GM10248 (cell line): ENCODE measurements around the gene DEFB121.

Source experiments
- CTCF ChIA-PET: fragments of 300-600 bp; sonication (Branson Sonifier 250); formaldehyde crosslinking; extraction: SDS; loops from one replicate; lab custom pipeline; 2021; ENCODE audit warnings: antibody characterized with exemption; lab: Yijun Ruan, JAX
- POLR2A ChIA-PET: fragments of 350-650 bp; sonication (Branson Sonifier 250); formaldehyde crosslinking; extraction: SDS; loops from one replicate; lab custom pipeline; 2020; ENCODE audit warnings: antibody characterized with exemption; lab: Yijun Ruan, JAX
- DNase-seq: peaks from one replicate; pipeline ENCODE4 v3.0.0; 2012; ENCODE audit errors: extremely low spot score
- TF ChIP-seq, protein P1 (sequence below): IDR thresholded peaks from 2 replicates; pipeline ENCODE4 v1.5.1; 2012; ENCODE audit warnings: mild to moderate bottlenecking, low read depth; ENCODE audit errors: extremely low read depth, missing control alignments, control extremely low read depth

DEFB121 gene, protein sequence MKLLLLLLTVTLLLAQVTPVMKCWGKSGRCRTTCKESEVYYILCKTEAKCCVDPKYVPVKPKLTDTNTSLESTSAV

DNA sequence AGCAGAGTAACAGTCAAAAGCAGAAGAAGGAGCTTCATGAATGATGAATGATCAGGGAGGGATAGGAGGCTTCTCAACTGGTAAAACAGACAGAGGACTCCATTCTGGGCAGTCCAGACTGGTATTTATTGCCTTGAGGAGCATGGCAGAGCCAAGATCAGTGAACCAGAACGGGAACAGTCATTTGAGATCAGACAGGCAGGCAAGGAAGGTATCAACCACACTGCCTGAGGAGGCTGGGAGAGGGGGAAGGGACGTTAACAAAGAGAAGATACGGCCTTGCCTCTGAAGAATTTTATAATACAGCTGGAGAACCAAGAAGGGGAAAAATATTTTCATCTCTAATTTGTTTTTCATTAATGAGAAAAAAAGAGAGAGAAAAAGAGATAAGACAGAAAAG is at the start of gene DEFB121:
DEFB121 (minus strand) TSS at position 101 of the 400 bp plus-strand sequence; CDS start at position 38, 63 bp downstream.
- ChIA-PET POLR2A (no interaction called here), CTCF (interaction anchor here (1.9 kb wide), 1 partner anchor 18 kb away, joined by 7 read pairs; no protein-coding TSS in a partner anchor)
- TF ChIP-seq, protein P1, sequence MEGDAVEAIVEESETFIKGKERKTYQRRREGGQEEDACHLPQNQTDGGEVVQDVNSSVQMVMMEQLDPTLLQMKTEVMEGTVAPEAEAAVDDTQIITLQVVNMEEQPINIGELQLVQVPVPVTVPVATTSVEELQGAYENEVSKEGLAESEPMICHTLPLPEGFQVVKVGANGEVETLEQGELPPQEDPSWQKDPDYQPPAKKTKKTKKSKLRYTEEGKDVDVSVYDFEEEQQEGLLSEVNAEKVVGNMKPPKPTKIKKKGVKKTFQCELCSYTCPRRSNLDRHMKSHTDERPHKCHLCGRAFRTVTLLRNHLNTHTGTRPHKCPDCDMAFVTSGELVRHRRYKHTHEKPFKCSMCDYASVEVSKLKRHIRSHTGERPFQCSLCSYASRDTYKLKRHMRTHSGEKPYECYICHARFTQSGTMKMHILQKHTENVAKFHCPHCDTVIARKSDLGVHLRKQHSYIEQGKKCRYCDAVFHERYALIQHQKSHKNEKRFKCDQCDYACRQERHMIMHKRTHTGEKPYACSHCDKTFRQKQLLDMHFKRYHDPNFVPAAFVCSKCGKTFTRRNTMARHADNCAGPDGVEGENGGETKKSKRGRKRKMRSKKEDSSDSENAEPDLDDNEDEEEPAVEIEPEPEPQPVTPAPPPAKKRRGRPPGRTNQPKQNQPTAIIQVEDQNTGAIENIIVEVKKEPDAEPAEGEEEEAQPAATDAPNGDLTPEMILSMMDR = no peak
- no peak for DNase-seq

DNA sequence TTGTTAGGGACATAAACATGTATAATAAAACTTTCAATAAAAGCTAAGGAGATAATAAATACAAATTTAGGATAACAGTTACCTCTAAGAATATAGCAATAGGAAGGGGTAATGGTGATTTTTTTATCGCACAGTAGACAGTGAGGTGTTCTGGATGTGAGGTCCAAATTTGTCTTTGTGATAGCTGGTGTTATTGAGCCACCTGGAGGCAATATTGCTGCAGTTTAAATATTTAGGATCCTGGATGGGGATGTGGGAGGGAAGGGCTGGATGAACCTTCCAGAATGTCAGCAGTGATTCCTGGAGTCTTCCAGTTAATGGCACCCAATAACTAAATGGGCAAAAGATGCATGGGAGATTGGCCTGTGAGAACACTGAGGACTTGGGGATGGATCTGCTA is 48.3 kb upstream of the DEFB121 start:
- POLR2A ChIA-PET = no interaction called here
- TF ChIP-seq, protein P1 = no peak
- CTCF ChIA-PET = interaction anchor here (1.8 kb wide), 1 partner anchor 48 kb away, joined by 11 read pairs; no protein-coding TSS in a partner anchor
- no peak for DNase-seq

DNA sequence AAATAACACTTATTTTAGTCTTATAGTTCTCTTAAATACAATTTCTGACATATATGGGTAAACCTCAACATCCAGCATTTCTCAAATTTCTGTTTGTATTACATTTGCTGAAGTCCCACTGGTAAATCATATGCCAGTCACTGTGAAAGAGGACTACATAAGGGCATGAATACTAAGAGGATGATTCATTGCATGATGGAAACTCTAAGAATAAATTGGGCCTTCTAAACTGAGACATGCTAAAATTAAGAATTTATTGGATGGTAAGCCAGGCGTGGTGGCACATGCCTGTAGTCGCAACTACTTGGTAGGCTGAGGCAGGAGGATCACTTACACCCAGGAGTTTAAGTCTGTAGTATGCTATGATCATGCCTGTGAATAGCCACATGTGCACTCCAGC is 46.6 kb upstream of the DEFB121 start:
- ChIA-PET CTCF (no interaction called here), POLR2A (no interaction called here)
- no peak for DNase-seq
- TF ChIP-seq, protein P1 = no peak

DNA sequence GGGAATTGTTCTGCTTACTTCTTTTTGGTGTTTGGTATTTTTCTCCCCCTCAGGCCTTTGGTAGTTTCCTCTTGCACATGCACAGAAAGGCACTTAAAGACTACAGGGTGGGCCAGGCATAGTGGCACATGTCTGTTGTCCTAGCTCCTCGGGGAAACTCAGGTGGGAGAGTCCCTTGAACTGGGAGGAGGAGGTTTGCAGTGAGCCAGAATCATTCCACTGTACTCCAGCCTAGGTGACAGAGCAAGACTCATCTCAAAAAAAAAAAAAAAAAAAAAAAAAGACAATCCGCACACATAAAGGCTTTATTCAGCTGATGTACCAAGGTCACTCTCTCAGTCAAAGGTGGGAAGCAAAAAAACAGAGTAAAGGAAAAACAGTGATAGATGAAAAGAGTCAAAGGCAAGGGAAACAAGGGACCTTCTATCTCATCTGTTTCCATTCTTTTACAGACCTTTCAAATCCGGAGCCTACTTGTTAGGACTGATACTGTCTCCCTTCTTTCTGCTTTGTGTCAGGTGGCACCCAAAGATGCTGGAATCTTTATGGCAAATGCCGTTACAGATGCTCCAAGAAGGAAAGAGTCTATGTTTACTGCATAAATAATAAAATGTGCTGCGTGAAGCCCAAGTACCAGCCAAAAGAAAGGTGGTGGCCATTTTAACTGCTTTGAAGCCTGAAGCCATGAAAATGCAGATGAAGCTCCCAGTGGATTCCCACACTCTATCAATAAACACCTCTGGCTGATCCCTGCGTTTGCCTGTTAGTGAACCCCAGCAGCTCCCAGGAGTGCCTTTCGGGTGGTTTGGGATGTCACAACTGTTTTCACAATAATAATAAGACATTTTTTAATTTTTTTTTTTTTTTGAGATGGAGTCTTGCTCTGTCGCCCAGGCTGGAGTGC is 43.7 kb upstream of the DEFB121 start:
- TF ChIP-seq, protein P1 = no peak
- ChIA-PET CTCF (interaction anchor here (1.0 to 1.6 kb wide), 4 partner anchors 9 to 163 kb away, joined by 3 to 8 read pairs (median 5); no protein-coding TSS in a partner anchor), POLR2A (no interaction called here)
- DNase-seq = no peak

DNA sequence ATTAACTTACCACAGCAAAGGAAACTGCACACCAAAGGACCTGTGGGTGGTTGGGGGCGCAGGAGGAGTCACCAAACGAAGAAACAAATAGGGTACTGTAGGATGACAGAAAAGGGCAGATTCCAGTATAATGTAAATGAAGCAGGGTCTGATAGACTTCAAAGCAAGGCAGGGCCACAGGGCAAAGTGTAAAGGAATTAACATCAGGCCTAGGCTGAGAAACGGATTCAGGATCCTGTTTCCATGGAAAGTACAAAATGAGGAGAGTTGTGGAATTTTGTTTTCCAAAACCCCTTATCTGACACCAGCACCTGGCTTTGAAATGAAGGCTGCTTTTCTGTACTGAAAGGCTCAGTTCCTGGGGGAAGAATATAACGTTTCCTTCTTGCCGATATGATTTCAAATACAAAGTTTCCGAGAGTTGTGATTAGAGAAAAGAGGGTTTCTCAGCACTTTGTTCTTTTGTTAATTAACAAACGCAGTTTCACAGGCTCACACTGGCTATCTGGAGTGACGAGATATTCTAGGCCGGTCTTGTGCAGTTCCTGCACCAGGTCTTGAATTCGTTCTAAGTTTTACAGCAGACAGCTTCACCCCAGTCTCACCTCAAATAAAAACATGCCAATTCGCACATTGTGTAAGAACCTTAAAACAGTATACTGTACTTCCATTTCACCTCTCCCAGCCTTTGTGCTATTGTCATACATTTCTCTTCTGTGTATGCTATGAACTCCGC is 40.2 kb upstream of the DEFB121 start:
- POLR2A ChIA-PET = no interaction called here
- DNase-seq = no peak
- TF ChIP-seq, protein P1 = no peak
- CTCF ChIA-PET = no interaction called here

DNA sequence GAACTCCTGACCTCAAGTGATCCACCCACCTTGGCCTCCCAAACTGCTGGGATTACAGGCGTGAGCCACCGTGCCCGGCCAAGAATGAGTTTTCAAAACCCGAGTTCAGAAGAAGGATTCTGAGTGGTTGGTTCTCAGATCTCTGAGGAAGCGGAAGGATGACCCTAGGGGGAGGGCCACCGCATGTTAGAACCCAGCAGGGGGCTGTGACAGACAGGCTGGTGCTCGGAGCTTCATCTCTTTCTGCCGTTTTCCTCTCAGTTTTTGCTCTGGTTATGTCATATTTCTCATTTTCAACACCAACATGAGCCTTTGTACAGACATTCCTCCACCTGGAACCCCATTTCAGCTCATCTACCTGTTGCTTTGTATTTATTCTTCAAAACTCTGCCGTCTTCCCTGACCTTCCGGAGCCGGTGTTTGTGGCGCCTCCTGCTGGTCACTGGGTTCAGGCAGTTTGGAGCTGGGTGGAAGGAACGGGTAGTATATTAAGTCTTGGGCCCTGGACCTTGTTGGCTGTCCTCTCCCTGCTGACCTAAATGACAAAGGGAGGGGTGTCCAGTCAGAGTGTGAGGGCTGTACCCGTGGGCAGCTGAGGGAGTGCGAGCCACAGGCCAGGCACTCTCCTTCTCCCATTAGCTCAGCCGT is 34.1 kb upstream of the DEFB121 start, which contains the start of gene DEFB123:
DEFB123 (plus strand) TSS at position 621 of the 648 bp plus-strand sequence. CDS start 67 bp downstream, outside the sequence.
- ChIA-PET POLR2A (no interaction called here), CTCF (interaction anchor here (1.0 to 1.6 kb wide), 4 partner anchors 10 to 63 kb away, joined by 3 to 4 read pairs (median 4); no protein-coding TSS in a partner anchor)
- TF ChIP-seq, protein P1 = no peak
- DNase-seq = no peak
